Measurements from ENCODE around the gene CCT8L2.
"Not testable (repeated sequence)": the region's sequence is repeated elsewhere in the genome, so short reads cannot be mapped to it uniquely, and the experiment has no call there.

Gene CCT8L2

GRCh38 chr22:16557511-16557910, 35.1 kb downstream of the CCT8L2 start:
- not testable (repeated sequence) for DNase-seq

DNA sequence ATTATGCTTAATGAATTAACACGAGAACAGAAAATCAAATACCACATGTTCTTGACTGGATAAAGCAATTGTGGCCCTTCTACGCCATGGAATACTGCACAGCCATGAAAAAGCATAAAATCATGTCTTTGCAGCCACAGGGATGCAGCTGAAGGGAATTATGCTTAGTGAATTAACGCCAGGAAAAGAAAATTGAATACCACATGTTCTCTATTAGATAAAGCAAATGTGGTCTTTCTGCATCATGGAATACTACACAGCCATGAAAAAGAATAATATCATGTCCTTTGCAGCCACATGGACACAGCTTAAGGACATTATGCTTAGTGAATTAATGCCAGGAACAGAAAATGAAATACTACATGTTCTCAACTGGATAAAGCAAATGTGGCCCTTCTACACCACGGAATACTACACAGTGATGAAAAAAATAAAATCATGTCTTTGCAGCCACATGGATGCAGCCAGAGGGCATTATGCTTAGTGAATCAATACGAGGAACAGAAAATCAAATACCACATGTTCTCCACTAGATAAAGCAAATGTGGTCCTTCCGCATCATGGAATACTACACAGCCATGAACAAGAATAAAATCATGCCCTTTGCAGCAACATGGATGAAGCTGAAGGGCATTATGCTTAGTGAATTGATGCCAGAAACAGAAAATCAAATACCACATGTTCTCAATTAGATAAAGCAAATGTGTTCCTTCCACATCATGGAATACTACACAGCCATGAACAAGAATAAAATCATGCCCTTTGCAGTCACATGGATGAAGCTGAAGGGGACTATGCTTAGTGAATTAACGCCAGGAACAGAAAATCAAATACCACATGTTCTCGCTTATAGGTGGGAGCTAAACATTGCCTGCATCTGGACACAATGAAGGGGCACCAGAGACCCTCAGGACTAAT, 37.3 kb downstream of the CCT8L2 start:
- DNase-seq: not testable (repeated sequence)

- DNase-seq: not testable (repeated sequence)
These were observed 49.3 kb downstream of the CCT8L2 start for GRCh38 chr22:16543310-16543709.

Measured in CD4-positive, alpha-beta T cell treated with Interleukin-4 for 4 hours (primary cell).